H9 (cell line): ENCODE results near the gene GSS. TPM values are rescaled to one million over a fixed set of nuclear protein-coding genes. Genes with fewer than 3 reads are reported as not detected.

Experiments
- DNase-seq: peaks from one replicate; pipeline ENCODE4 v3.0.0-alpha.2; 2017
- H2AFZ ChIP-seq: one replicate; pipeline ENCODE4 v1.6.1; 2013; ENCODE audit warnings: mild to moderate bottlenecking, low read length, control low read depth, moderate library complexity
- H2AK5ac ChIP-seq: 2 replicates; pipeline ENCODE4 v1.6.1; 2013; ENCODE audit warnings: low read length, control low read depth, mixed read lengths; ENCODE audit not compliant: insufficient read length
- H2BK120ac ChIP-seq: one replicate; pipeline ENCODE4 v1.6.1; 2013; ENCODE audit warnings: low read depth, mild to moderate bottlenecking, low read length, control low read depth, inconsistent platforms; ENCODE audit not compliant: poor library complexity, severe bottlenecking
- H2BK12ac ChIP-seq: 2 replicates; pipeline ENCODE4 v1.6.1; 2013; ENCODE audit warnings: low read length, control low read depth, mixed read lengths, low read depth; ENCODE audit not compliant: insufficient read length
- H2BK15ac ChIP-seq: 2 replicates; pipeline ENCODE4 v1.6.1; 2013; ENCODE audit warnings: low read depth, low read length, control low read depth
- H2BK20ac ChIP-seq: one replicate; pipeline ENCODE4 v1.6.1; 2013; ENCODE audit warnings: low read depth, mild to moderate bottlenecking, low read length, control low read depth, inconsistent platforms; ENCODE audit not compliant: poor library complexity, severe bottlenecking
- H2BK5ac ChIP-seq: 2 replicates; pipeline ENCODE4 v1.6.1; 2013; ENCODE audit warnings: low read length, control low read depth, mixed read lengths; ENCODE audit not compliant: insufficient read length
- H3K14ac ChIP-seq: 2 replicates; pipeline ENCODE4 v1.6.1; 2013; ENCODE audit warnings: low read length, control low read depth; ENCODE audit not compliant: insufficient read depth
- H3K18ac ChIP-seq: 2 replicates; pipeline ENCODE4 v1.6.1; 2013; ENCODE audit warnings: low read depth, mild to moderate bottlenecking, mixed read lengths, low read length, control low read depth; ENCODE audit not compliant: insufficient read length
- H3K23ac ChIP-seq: 2 replicates; pipeline ENCODE4 v1.6.1; 2013; ENCODE audit warnings: low read length, control low read depth, mixed read lengths, low read depth; ENCODE audit not compliant: insufficient read length
- H3K23me2 ChIP-seq: 2 replicates; pipeline ENCODE4 v1.6.1; 2013; ENCODE audit warnings: low read depth, mild to moderate bottlenecking, mixed read lengths, low read length, control low read depth; ENCODE audit not compliant: insufficient read length, poor library complexity, severe bottlenecking
- H3K27ac ChIP-seq: 2 replicates; pipeline ENCODE4 v1.5.1; 2013; ENCODE audit warnings: low read length, control low read depth, mixed read lengths, low read depth; ENCODE audit not compliant: insufficient read length
- H3K27me3 ChIP-seq: 2 replicates; pipeline ENCODE4 v1.6.1; 2013; ENCODE audit warnings: low read length, control low read depth, inconsistent platforms; ENCODE audit not compliant: insufficient read depth
- H3K4ac ChIP-seq: 2 replicates; pipeline ENCODE4 v1.6.1; 2013; ENCODE audit warnings: low read depth, mild to moderate bottlenecking, control low read depth, inconsistent platforms, low read length, moderate library complexity
- H3K4me1 ChIP-seq: 2 replicates; pipeline ENCODE4 v1.6.1; 2013; ENCODE audit warnings: low read length, control low read depth, inconsistent platforms; ENCODE audit not compliant: insufficient read depth
- H3K4me2 ChIP-seq: 2 replicates; pipeline ENCODE4 v1.6.1; 2013; ENCODE audit warnings: low read length, control low read depth, mixed read lengths; ENCODE audit not compliant: insufficient read length, insufficient read depth
- H3K56ac ChIP-seq: 2 replicates; pipeline ENCODE4 v1.6.1; 2013; ENCODE audit warnings: low read depth, mild to moderate bottlenecking, mixed read lengths, low read length, control low read depth; ENCODE audit not compliant: insufficient read length
- H3K79me1 ChIP-seq: 2 replicates; pipeline ENCODE4 v1.6.1; 2013; ENCODE audit warnings: low read depth, mild to moderate bottlenecking, moderate library complexity, low read length, control low read depth, inconsistent platforms; ENCODE audit not compliant: insufficient read depth, poor library complexity, severe bottlenecking
- H3K79me2 ChIP-seq: 2 replicates; pipeline ENCODE4 v1.6.1; 2013; ENCODE audit warnings: low read length, control low read depth, inconsistent platforms; ENCODE audit not compliant: insufficient read depth
- H3K9ac ChIP-seq: 2 replicates; pipeline ENCODE4 v1.6.1; 2013; ENCODE audit warnings: low read length, control low read depth, mixed read lengths; ENCODE audit not compliant: insufficient read length; ENCODE audit errors: extremely low read depth
- H3K9me3 ChIP-seq: one replicate; pipeline ENCODE4 v1.6.1; 2013; ENCODE audit warnings: low read depth, low read length, inconsistent platforms; ENCODE audit not compliant: control insufficient read depth
- H3T11ph ChIP-seq: one replicate; pipeline ENCODE4 v1.6.1; 2013; ENCODE audit warnings: mild to moderate bottlenecking, low read length, control low read depth, inconsistent platforms
- H4K20me1 ChIP-seq: one replicate; pipeline ENCODE4 v1.6.1; 2013; ENCODE audit not compliant: control insufficient read depth, insufficient read length, insufficient read depth
- H4K5ac ChIP-seq: 2 replicates; pipeline ENCODE4 v1.6.1; 2013; ENCODE audit warnings: low read depth, mild to moderate bottlenecking, mixed read lengths, low read length, control low read depth; ENCODE audit not compliant: insufficient read length
- H4K8ac ChIP-seq: replicated peaks from 2 replicates; pipeline ENCODE4 v1.6.1; 2013; ENCODE audit warnings: low read length, control low read depth, mixed read lengths, low read depth; ENCODE audit not compliant: insufficient read length
- H4K91ac ChIP-seq: 2 replicates; pipeline ENCODE4 v1.6.1; 2013; ENCODE audit warnings: low read depth, mild to moderate bottlenecking, moderate library complexity, mixed read lengths, low read length, control low read depth; ENCODE audit not compliant: insufficient read length
- H3K27ac Mint-ChIP-seq, 3 experiments: 2 replicates in 2 of 3; 3 replicates in 1 of 3; pipeline ENCODE4 v1.8.0; 2020 to 2021; ENCODE audit warnings: mixed read lengths in 3 of 3, mild to moderate bottlenecking in 1 of 3, moderate library complexity in 1 of 3
- H3K27me3 Mint-ChIP-seq: 2 replicates; pipeline ENCODE4 v1.8.0; 2021; ENCODE audit warnings: low read depth, mild to moderate bottlenecking, moderate library complexity, mixed read lengths
- H3K36me3 Mint-ChIP-seq, 3 experiments: 2 replicates in 2 of 3; 3 replicates in 1 of 3; pipeline ENCODE4 v1.8.0; 2020 to 2021; ENCODE audit warnings: low read depth in 3 of 3, mixed read lengths in 3 of 3; ENCODE audit not compliant: insufficient read depth in 1 of 3
- H3K4me1 Mint-ChIP-seq, 2 experiments: 2 replicates each; pipeline ENCODE4 v1.8.0; 2020; ENCODE audit warnings: mixed read lengths in 2 of 2
- H3K4me3 Mint-ChIP-seq, 2 experiments: 2 replicates in 1 of 2; 3 replicates in 1 of 2; pipeline ENCODE4 v1.8.0; 2020 to 2021; ENCODE audit warnings: mild to moderate bottlenecking in 2 of 2, mixed read lengths in 2 of 2, moderate library complexity in 1 of 2
- H3K9me3 Mint-ChIP-seq, 2 experiments: 2 replicates in 1 of 2; 3 replicates in 1 of 2; pipeline ENCODE4 v1.8.0; 2020; ENCODE audit warnings: mild to moderate bottlenecking in 2 of 2, mixed read lengths in 2 of 2, moderate library complexity in 1 of 2
- CTCF ChIP-seq: fragments of 200-600 bp; sonication (generic); conservative IDR thresholded peaks from 3 replicates; pipeline ENCODE4 v1.8.0; 2021; ENCODE audit warnings: antibody characterized with exemption, mild to moderate bottlenecking
- WGBS: extraction: QIAGEN DNeasy Blood & Tissue Kit; methylation state at CpG from one replicate; pipeline ENCODE4 v1.1.7; 2013; ENCODE audit warnings: missing lambda C conversion rate, low lambda C conversion rate, mixed read lengths; ENCODE audit not compliant: insufficient read length; ENCODE audit errors: extremely low coverage; 5-methylcytosine and 5-hydroxymethylcytosine counted together
- total RNA-seq: library from RNA; stranded (reverse); gene quantifications from 2 replicates; pipeline ENCODE4 v1.2.1, GENCODE V29; 2021

Gene GSS
- total RNA-seq, 1 experiment from 2014 or later: 48.5 TPM

- no peak overlapping the region for H3K14ac ChIP-seq
- no peaks in the 10 kb centered on the region for H3K79me1 ChIP-seq
- no peak overlapping the region for H3K27ac Mint-ChIP-seq
- WGBS: no CpG with 5 or more reads among the region's 25 CpGs
- no peak overlapping the region for H2BK15ac ChIP-seq
- no peak overlapping the region for H4K8ac ChIP-seq
- no peak overlapping the region for H4K91ac ChIP-seq
- no peak for DNase-seq
- H3K27ac ChIP-seq: no peak overlapping the region
- no peak overlapping the region for H3K4me2 ChIP-seq
- no peak overlapping the region for H4K5ac ChIP-seq
- H3K4me3 Mint-ChIP-seq: no peak overlapping the region; a peak in 1 of 5 replicates
- H3K4ac ChIP-seq: no peak overlapping the region
- H3K27me3 Mint-ChIP-seq: peaks cover 78% of the 10 kb centered on the region
- H3K36me3 Mint-ChIP-seq: no peaks in the 10 kb centered on the region
- no peak for TF ChIP-seq CTCF
- H2BK5ac ChIP-seq: no peak overlapping the region
- peaks cover 0 to 6% of the 10 kb centered on the region in 2 experiments; a peak in 2 of 5 replicates for H3K9me3 Mint-ChIP-seq
- H3T11ph ChIP-seq: no peak overlapping the region
- H3K9ac ChIP-seq: no peak overlapping the region
- no peak overlapping the region for H3K18ac ChIP-seq
- H2AFZ ChIP-seq: no peak overlapping the region
- H2BK12ac ChIP-seq: no peak overlapping the region
- H3K4me1 Mint-ChIP-seq: peaks cover 59 to 60% of the 10 kb centered on the region in 2 experiments
- no peak overlapping the region for H3K23ac ChIP-seq
- H3K27me3 ChIP-seq: no peaks in the 10 kb centered on the region
- no peaks in the 10 kb centered on the region for H4K20me1 ChIP-seq
- H3K56ac ChIP-seq: no peak overlapping the region
- H3K4me1 ChIP-seq: peaks cover 3% of the 10 kb centered on the region; the same call in 1 of the 2 replicates
- no peaks in the 10 kb centered on the region for H3K23me2 ChIP-seq
- H3K79me2 ChIP-seq: no peaks in the 10 kb centered on the region
- no peaks in the 10 kb centered on the region for H3K9me3 ChIP-seq
- no peak overlapping the region for H2AK5ac ChIP-seq
- no peak overlapping the region for H2BK20ac ChIP-seq
- no peak overlapping the region for H2BK120ac ChIP-seq
These were observed 30.1 kb upstream of the GSS start for GRCh38 chr20:34985461-34986310.
